Endothelial cell of umbilical vein (primary cell): Measurements from ENCODE around the gene C1QTNF2.

Source experiments
- MYC ChIP-seq: IDR thresholded peaks from one replicate; pipeline ENCODE4 v1.6.1; 2011; ENCODE audit warnings: mild to moderate bottlenecking, low read depth, low read length
- POLR2A ChIP-seq: IDR thresholded peaks from 2 replicates; pipeline ENCODE4 v1.6.1; 2012; ENCODE audit warnings: low read depth, mild to moderate bottlenecking, control low read depth, low read length

- no peak for TF ChIP-seq POLR2A
- no peak for TF ChIP-seq MYC
Measured at GRCh38 chr5:160380041-160380440, 9.6 kb upstream of the C1QTNF2 start.
